Astrocyte of the spinal cord (primary cell): ENCODE data around the gene HSPA1L.
A peak's percentile ranks its signal among the peaks of the same experiment; 100 is the strongest.
"Not testable (repeated sequence)": the region's sequence is repeated elsewhere in the genome, so short reads cannot be mapped to it uniquely, and the experiment has no call there.

Source experiments
- DNase-seq: peaks from one replicate; pipeline ENCODE4 v3.0.0; 2011; ENCODE audit warnings: low read depth, low spot score
- H3K4me3 ChIP-seq: 2 replicates; pipeline ENCODE4 v1.5.1; 2011; ENCODE audit warnings: low read depth, mild to moderate bottlenecking, low read length, moderate library complexity
- CTCF ChIP-seq: IDR thresholded peaks from 2 replicates; pipeline ENCODE4 v1.5.1; 2012; ENCODE audit warnings: low read depth, mild to moderate bottlenecking, low read length, inconsistent platforms
- in situ Hi-C: cut with HindIII; loops from 2 replicates; pipeline ENCODE4 v1.10.0; 2017; ENCODE audit warnings: low sequenced_read_pairs

HSPA1L gene

GRCh38 chr6:31806470-31807272, 8.4 kb downstream of the HSPA1L start, which contains the start of gene LSM2:
LSM2 (minus strand) TSS chr6:31806966; CDS start chr6:31806757, 209 bp downstream.
- in situ Hi-C loops = no loop called here
- TF ChIP-seq CTCF = peak; percentile 20
- H3K4me3 ChIP-seq = peak within 1 kb of the TSS; percentile 85
- DNase-seq = peak; percentile 97

- no peak for DNase-seq
- peak overlapping the region; percentile 85 for H3K4me3 ChIP-seq
- no peak for TF ChIP-seq CTCF
- in situ Hi-C loops = no loop called here
Measured at GRCh38 chr6:31805939-31806469, 9.1 kb downstream of the HSPA1L start.

- in situ Hi-C loops = not testable (repeated sequence)
Measured at GRCh38 chr6:31801031-31801927, 13.8 kb downstream of the HSPA1L start.

GRCh38 chr6:31799781-31800180, 15.3 kb downstream of the HSPA1L start:
- in situ Hi-C loops = no loop called here
- H3K4me3 ChIP-seq = no peak overlapping the region
- no peak for TF ChIP-seq CTCF
- DNase-seq = no peak

More at GRCh38 chr6:31801031-31801927, 13.8 kb downstream of the HSPA1L start:
- DNase-seq, H3K4me3 ChIP-seq: not testable (repeated sequence)

GRCh38 chr6:31797588-31797987, 17.5 kb downstream of the HSPA1L start:
- in situ Hi-C loops = no loop called here
- DNase-seq = no peak
- TF ChIP-seq CTCF = no peak
- no peak overlapping the region for H3K4me3 ChIP-seq

- no peak for DNase-seq
- in situ Hi-C loops = no loop called here
- no peak for TF ChIP-seq CTCF
- H3K4me3 ChIP-seq = no peak overlapping the region
Measured at GRCh38 chr6:31796993-31797385, 18.1 kb downstream of the HSPA1L start.
